HK-2 (cell line): Measurements from ENCODE around the gene TPD52L1.

Experiments used
- DNase-seq: peaks from one replicate; pipeline ENCODE4 v3.0.0-alpha.2; 2018; ENCODE audit not compliant: unreplicated experiment

The TPD52L1 gene

DNA sequence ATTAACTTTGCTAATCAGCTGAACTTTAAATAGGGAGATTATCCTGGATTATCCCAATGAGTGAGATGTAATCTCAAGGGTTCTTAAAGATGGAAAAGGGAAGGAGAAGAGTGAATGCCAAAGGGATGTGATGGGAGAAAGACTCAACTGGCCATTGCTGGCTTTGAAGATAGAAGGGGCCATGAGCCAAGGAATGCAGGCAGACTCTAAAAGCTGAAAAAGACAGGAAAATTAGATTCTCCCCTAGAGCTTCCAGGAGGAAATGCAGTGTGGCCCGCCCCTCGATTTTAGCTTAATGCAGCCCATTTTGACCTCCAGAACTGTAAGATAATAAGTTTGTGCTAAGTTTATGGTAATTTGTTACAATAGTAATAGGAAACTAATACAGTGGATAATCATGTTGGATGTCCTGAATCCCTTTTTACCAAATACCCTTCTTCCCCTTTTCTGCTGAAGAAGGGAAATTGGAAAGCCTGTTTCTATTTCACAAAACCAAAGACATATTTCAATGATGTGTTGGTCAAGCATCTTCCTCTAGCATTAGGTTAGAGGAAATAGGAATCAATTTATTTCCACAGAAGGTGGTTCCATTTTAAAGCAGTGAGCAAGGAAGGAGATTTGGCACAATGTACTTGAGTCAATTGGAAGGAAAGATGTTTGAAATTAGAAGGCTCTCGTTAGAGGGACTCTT lies 151.5 kb downstream of the TPD52L1 start:
- DNase-seq = no peak

DNA sequence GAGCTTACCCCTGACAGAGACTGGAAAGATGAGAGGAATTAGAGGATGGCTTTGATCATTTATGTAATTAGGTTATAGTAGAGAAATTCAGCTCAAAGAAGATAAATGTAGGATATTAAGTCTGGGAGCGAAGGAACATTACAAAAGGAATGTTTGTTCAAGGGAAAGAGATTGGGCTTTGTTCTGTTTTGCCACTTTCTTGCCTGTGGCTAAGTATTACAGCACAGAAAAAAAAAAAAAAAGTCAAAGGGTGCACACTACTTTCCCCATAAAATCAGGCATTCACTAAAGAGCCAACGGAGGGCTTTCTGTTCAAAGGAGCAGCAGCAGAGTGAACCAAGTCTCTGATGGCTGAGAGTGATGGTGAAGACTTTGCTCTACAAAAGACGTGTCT lies 153.2 kb downstream of the TPD52L1 start:
- DNase-seq = no peak

DNA sequence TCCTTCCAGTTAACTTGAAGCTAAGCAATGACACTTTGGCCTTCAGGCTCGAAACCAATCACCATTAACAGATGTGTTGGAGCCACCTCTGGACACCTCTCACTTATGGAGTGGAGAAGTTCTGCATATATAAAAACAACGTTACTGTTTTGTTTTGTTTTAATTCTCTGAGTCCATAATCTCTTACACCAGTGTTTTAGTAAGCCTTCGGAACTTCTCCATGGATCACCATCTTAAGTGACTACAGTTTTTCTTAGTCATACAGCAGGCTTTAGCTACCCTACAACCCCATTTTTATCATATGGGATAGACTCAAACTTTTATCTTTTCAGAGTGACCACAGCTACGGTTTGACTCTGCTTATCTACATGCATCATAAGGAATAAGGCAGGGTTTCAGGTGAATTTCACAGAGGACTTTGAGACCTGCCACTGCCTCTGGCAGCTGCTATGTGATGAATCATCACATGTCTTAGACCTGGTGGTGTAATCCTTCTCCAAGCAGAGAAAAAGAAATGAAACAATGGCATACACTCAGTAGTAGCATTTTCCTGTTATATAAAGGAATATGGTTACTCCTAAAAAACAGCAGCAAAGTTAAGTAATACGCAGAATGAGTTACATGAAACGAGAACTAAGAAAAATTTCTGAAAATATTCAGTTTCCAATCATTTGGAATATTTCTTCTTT lies 153.7 kb downstream of the TPD52L1 start:
- no peak for DNase-seq

DNA sequence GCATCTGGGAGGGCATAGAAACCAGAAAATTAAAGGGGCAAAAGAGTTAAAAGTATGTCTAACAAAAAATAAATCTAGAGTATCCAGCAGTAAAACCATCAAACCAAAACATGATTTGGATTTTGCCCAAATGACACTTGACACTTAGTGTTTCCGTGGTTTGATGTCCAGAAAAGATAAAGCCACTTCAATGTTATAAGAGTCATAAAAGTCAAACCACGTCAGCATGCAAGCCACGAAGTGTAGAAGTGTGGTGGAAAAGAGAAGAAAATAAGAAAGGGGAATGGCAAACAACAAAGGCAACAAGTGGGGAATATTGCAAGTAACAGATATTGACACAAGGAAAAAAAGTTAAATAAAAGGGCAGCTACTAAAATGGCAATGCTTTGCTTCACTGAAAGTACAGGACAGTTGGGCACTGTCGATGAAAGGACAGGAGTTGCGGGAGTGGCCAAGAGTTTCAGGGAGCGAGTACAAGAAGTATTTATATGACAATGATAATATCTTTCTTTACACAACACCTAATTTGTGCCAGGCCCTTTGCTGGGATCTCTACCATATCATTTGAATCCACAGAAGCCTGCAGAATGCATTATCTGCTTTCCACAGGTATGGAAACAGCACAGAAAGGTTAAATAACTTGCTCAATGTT lies 154.5 kb downstream of the TPD52L1 start:
- no peak for DNase-seq

DNA sequence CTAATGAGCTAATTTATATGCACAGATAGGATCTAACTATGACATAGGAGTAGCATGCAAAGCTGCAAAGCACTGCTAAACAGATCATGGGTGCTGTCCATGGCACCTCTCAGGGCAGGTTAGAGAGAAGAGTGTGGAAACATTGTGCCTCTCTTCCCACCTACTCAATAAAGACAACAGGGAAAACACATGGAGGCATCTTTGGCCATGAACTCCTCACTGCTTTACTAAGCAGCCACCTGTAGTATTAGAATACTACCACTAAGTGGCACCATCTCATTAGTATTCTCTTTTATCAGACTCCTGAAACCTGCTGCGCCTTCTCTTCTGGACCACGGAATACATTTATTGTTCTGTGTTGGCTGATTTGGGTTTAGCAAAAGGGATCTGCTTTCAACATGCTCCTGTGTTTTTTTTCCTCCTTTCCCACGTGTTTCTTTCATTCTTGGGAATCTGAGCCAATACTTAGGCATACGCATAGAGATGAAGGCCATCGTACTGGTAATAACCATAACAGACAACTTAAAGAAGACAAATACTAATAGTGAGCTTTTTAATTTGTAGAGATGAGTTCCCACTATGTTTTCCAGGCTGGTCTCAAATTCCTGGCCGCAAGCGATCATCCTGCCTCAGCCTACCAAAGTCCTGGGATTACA lies 157.5 kb downstream of the TPD52L1 start:
- no peak for DNase-seq

DNA sequence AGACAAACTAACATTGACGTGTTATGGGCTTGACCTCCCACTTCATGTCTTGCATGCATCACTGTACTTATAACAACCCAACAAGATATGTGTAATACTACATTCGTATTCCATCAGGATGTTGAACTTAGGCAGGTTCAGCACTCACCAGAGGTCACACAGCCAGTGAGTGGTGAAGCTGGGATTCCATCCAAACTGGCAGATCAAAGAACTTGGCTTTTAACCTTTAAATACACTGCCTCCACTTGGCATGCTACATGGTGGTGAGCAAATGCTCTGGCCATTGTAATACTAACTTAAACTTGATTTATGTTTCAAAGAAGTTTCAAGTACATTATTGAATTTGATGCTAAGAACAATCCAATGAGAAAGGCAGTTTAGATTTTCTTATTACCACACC lies 158.9 kb downstream of the TPD52L1 start:
- no peak for DNase-seq

DNA sequence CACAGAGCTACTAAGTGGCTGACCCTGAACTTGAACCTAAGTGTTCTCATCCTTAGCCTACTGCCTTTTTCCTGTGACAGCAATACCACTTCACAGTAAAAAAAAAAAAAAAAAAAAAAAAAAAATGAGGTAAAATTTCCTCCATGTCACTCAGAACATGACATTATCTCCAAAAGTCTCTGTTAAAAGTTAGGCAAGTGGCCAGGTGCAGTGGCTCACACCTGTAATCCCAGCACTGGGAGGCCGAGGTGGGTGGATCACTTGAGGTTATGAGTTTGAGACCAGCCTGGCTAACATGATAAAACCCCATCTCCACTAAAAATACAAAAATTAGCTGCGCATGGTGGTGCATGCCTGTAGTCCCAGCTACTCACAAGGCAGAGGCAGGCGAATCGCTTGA lies 159.4 kb downstream of the TPD52L1 start:
- no peak for DNase-seq
